Measurements from ENCODE around the gene CPED1. TPM values are rescaled to one million over a fixed set of nuclear protein-coding genes. Genes with fewer than 3 reads are reported as not detected.

CPED1 gene
- total RNA-seq, 4 donors from 2014 or later, result 32.5 to 49.5 (median 40.2) TPM

GRCh38 chr7:121113288-121113687 lies 124.8 kb downstream of the CPED1 start:
- no peak for TF ChIP-seq CTCF (IDR thresholded peaks at IDR 0.05; ENCODE audit: low read depth)

GRCh38 chr7:121116396-121116795 lies 127.9 kb downstream of the CPED1 start:
- no peak for TF ChIP-seq CTCF (IDR thresholded peaks at IDR 0.05; ENCODE audit: low read depth)

GRCh38 chr7:121119047-121119446 lies 130.5 kb downstream of the CPED1 start:
- no peak for TF ChIP-seq CTCF (IDR thresholded peaks at IDR 0.05; ENCODE audit: low read depth)

GRCh38 chr7:121123032-121123431 lies 134.5 kb downstream of the CPED1 start:
- no peak for TF ChIP-seq CTCF (IDR thresholded peaks at IDR 0.05; ENCODE audit: low read depth)

- no peak for TF ChIP-seq CTCF (IDR thresholded peaks at IDR 0.05; ENCODE audit: low read depth)
Measured at GRCh38 chr7:121126201-121126600, 137.7 kb downstream of the CPED1 start.

GRCh38 chr7:121126801-121127534 lies 138.5 kb downstream of the CPED1 start:
- no peak for TF ChIP-seq CTCF (IDR thresholded peaks at IDR 0.05; ENCODE audit: low read depth)

- TF ChIP-seq CTCF (IDR thresholded peaks at IDR 0.05; ENCODE audit: low read depth), result no peak
Measured at GRCh38 chr7:121132940-121133339, 144.4 kb downstream of the CPED1 start.
